Liver (tissue), 3 donors: ENCODE results near the gene MRPL55.

ENCODE experiments used
- CTCF ChIP-seq: fragments of 150-350 bp; IDR thresholded peaks from 2 replicates; pipeline ENCODE4 v1.5.1; 2017; ENCODE audit warnings: improper control_type of control experiment, low read depth, low read length; ENCODE audit not compliant: missing input control
- EGR1 ChIP-seq, 2 donors: IDR thresholded peaks; 2 replicates each; pipeline ENCODE4 v1.6.1; 2016 to 2018; ENCODE audit warnings: antibody characterized with exemption in 2 of 2, low read depth in 2 of 2
- GABPA ChIP-seq, 2 donors: IDR thresholded peaks in 1 of 2; conservative IDR thresholded peaks in 1 of 2; 2 replicates each; pipeline ENCODE4 v1.6.1; 2016; ENCODE audit warnings: antibody characterized with exemption in 2 of 2, mild to moderate bottlenecking in 1 of 2, moderate library complexity in 1 of 2
- HNF4A ChIP-seq, 2 donors: conservative IDR thresholded peaks; 2 replicates each; pipeline ENCODE4 v1.6.1; 2016; ENCODE audit warnings: antibody characterized with exemption in 2 of 2, mild to moderate bottlenecking in 2 of 2
- HNF4G ChIP-seq: IDR thresholded peaks from 2 replicates; pipeline ENCODE4 v1.6.1; 2016; ENCODE audit warnings: antibody characterized with exemption
- JUND ChIP-seq, 2 donors: IDR thresholded peaks; 2 replicates each; pipeline ENCODE4 v1.6.1; 2016; ENCODE audit warnings: antibody characterized with exemption in 2 of 2
- MAX ChIP-seq: IDR thresholded peaks from 2 replicates; pipeline ENCODE4 v1.6.1; 2016; ENCODE audit warnings: antibody characterized with exemption
- REST ChIP-seq: IDR thresholded peaks from 2 replicates; pipeline ENCODE4 v1.6.1; 2016; ENCODE audit warnings: antibody characterized with exemption, mild to moderate bottlenecking
- RXRA ChIP-seq, 2 donors: IDR thresholded peaks; 2 replicates each; pipeline ENCODE4 v1.6.1; 2017 to 2018; ENCODE audit warnings: antibody characterized with exemption in 2 of 2, mild to moderate bottlenecking in 1 of 2
- TAF1 ChIP-seq: conservative IDR thresholded peaks from 2 replicates; pipeline ENCODE4 v1.6.1; 2016; ENCODE audit warnings: antibody characterized with exemption, mild to moderate bottlenecking
- YY1 ChIP-seq: IDR thresholded peaks from 2 replicates; pipeline ENCODE4 v1.6.1; 2016; ENCODE audit warnings: antibody characterized with exemption, mild to moderate bottlenecking
- donor health status: healthy.
- donor health status: healthy.

- TF ChIP-seq CTCF (no peak), MAX (no peak), HNF4A (conservative IDR thresholded peaks at IDR 0.05) (no peak), JUND (IDR thresholded peaks at IDR 0.05) (no peak), REST (no peak), RXRA (IDR thresholded peaks at IDR 0.05) (no peak), EGR1 (IDR thresholded peaks at IDR 0.05; ENCODE audit: low read depth in 2 of 2) (no peak), HNF4G (no peak), YY1 (no peak), TAF1 (no peak), GABPA (IDR thresholded peaks at IDR 0.05 in 1 of 2, conservative IDR thresholded peaks at IDR 0.05 in 1 of 2) (no peak)
Observed at GRCh38 chr1:228092342-228093049, 16.6 kb downstream of the MRPL55 start.
